HepG2 (cell line): Measurements from ENCODE around the gene KLRC4. TPM values are rescaled to one million over a fixed set of nuclear protein-coding genes. Genes with fewer than 3 reads are reported as not detected.

Experiments
- ASH2L ChIP-seq: fragments of 300-600, 200-600 bp; sonication (generic); IDR thresholded peaks from 2 replicates; pipeline ENCODE4 v1.7.0; 2017; ENCODE audit warnings: low read depth, mild to moderate bottlenecking, moderate library complexity, mixed read lengths, low read length; ENCODE audit not compliant: insufficient read length
- ATF1 ChIP-seq: IDR thresholded peaks from 2 replicates; pipeline ENCODE4 v1.6.1; 2016; ENCODE audit warnings: mild to moderate bottlenecking, control low read depth
- BRF2 ChIP-seq: sonication (generic); formaldehyde crosslinking; IDR thresholded peaks from 2 replicates; pipeline ENCODE4 v1.8.1; 2022; ENCODE audit warnings: mild to moderate bottlenecking, missing genetic modification reagents
- CBX2 ChIP-seq, 2 experiments: fragments of 200-600 bp in 1 of 2; sonication (generic); formaldehyde crosslinking in 1 of 2; IDR thresholded peaks; 2 replicates each; pipeline versions ENCODE4 v1.7.0 to v1.8.1; 2018 to 2022; ENCODE audit warnings: low read depth in 2 of 2, low read length in 1 of 2, mild to moderate bottlenecking in 1 of 2, missing genetic modification reagents in 1 of 2
- ESRRA ChIP-seq: sonication (generic); formaldehyde crosslinking; IDR thresholded peaks from 2 replicates; pipeline ENCODE4 v1.5.1; 2020; ENCODE audit warnings: mild to moderate bottlenecking, low read depth, missing genetic modification reagents
- FOSL2 ChIP-seq: sonication (generic); formaldehyde crosslinking; IDR thresholded peaks from 2 replicates; pipeline ENCODE4 v1.4.0; 2020; ENCODE audit warnings: missing genetic modification reagents
- GTF3A ChIP-seq: sonication (generic); formaldehyde crosslinking; conservative IDR thresholded peaks from 2 replicates; pipeline ENCODE4 v1.4.0; 2020; ENCODE audit warnings: mild to moderate bottlenecking, missing genetic modification reagents
- HNF1A ChIP-seq, 2 experiments: sonication (generic) in 1 of 2; formaldehyde crosslinking in 1 of 2; IDR thresholded peaks; 2 replicates each; pipeline versions ENCODE4 v1.4.0 to v1.6.1; 2016 to 2020; ENCODE audit warnings: borderline replicate concordance in 1 of 2, low read depth in 1 of 2, mild to moderate bottlenecking in 1 of 2, missing genetic modification reagents in 1 of 2
- KDM3A ChIP-seq: IDR thresholded peaks from 2 replicates; pipeline ENCODE4 v1.6.1; 2018; ENCODE audit warnings: low read depth, missing compliant biosample characterization
- MXD1 ChIP-seq: sonication (generic); formaldehyde crosslinking; IDR thresholded peaks from 2 replicates; pipeline ENCODE4 v1.4.0; 2020; ENCODE audit warnings: mild to moderate bottlenecking, missing genetic modification reagents
- PRPF4 ChIP-seq: fragments of 200-400 bp; formaldehyde crosslinking; IDR thresholded peaks from 2 replicates; pipeline ENCODE4 v1.6.1; 2016; ENCODE audit warnings: low read length, low read depth; ENCODE audit not compliant: poor library complexity, severe bottlenecking
- SAFB2 ChIP-seq: sonication (generic); formaldehyde crosslinking; IDR thresholded peaks from 2 replicates; pipeline ENCODE4 v1.5.1; 2020; ENCODE audit warnings: missing genetic modification reagents, low read depth, mild to moderate bottlenecking, borderline replicate concordance
- SNRNP70 ChIP-seq: fragments of 200-400 bp; formaldehyde crosslinking; IDR thresholded peaks from 2 replicates; pipeline ENCODE4 v1.6.1; 2017; ENCODE audit warnings: mild to moderate bottlenecking, low read depth, low read length, moderate library complexity
- ZNF205 ChIP-seq: IDR thresholded peaks from 2 replicates; pipeline ENCODE4 v1.6.1; 2018; ENCODE audit warnings: missing biosample characterization, missing genetic modification reagents
- ZNF207 ChIP-seq: fragments of 450-650 bp; IDR thresholded peaks from 2 replicates; pipeline ENCODE4 v1.6.1; 2016; ENCODE audit warnings: antibody characterized with exemption, borderline replicate concordance
- ZNF33B ChIP-seq: sonication (generic); formaldehyde crosslinking; IDR thresholded peaks from 2 replicates; pipeline ENCODE4 v1.5.1; 2020; ENCODE audit warnings: mild to moderate bottlenecking, missing genetic modification reagents
- ZNF430 ChIP-seq: sonication (generic); formaldehyde crosslinking; IDR thresholded peaks from 2 replicates; pipeline ENCODE4 v1.9.0; 2021; ENCODE audit warnings: mild to moderate bottlenecking, missing genetic modification reagents
- ZNF501 ChIP-seq: sonication (generic); formaldehyde crosslinking; IDR thresholded peaks from 2 replicates; pipeline ENCODE4 v1.5.1; 2020; ENCODE audit warnings: mild to moderate bottlenecking, moderate library complexity, missing genetic modification reagents
- ZNF772 ChIP-seq: sonication (generic); formaldehyde crosslinking; IDR thresholded peaks from 2 replicates; pipeline ENCODE4 v1.5.0; 2020; ENCODE audit warnings: mild to moderate bottlenecking, missing genetic modification reagents
- polyA plus RNA-seq, 8 experiments: library from polyadenylated mRNA; depleted of rRNA in 3 of 8; stranded (reverse) in 7 of 8; unstranded in 1 of 8; fragments of >200 nt; fragmentation: Illumina TruSeq in 4 of 8; extraction: Trizol in 4 of 8; gene quantifications; 2 replicates each; pipeline versions ENCODE4 v1.2.1 to v1.2.3, GENCODE V29; 2011 to 2016; ENCODE audit warnings: low read depth in 4 of 8, missing spikeins in 1 of 8, mixed read lengths in 1 of 8; ENCODE audit not compliant: insufficient read depth in 1 of 8
- total RNA-seq, 5 experiments: library from RNA; depleted of rRNA; stranded (reverse); fragments of >200 nt; fragmentation: Illumina TruSeq; extraction: Trizol; gene quantifications; 2 replicates each; pipeline ENCODE4 v1.2.3, GENCODE V29; 2016; ENCODE audit warnings: low read depth in 1 of 5
- TF ChIP-seq, protein P1 (sequence below): sonication (generic); formaldehyde crosslinking; IDR thresholded peaks from 2 replicates; pipeline ENCODE4 v1.4.0; 2020; ENCODE audit warnings: missing genetic modification reagents, borderline replicate concordance

The KLRC4 gene
- total and polyA plus RNA-seq, 2 of the 13 experiments (the other 11 are each of a cell fraction or from before 2014, with no cell fraction given) = 0.09 TPM; not detected in 1

- TF ChIP-seq HNF1A (IDR thresholded peaks at IDR 0.05; ENCODE audit: low read depth) = no peak
- TF ChIP-seq HNF1A (CRISPR knock-in tag; IDR thresholded peaks at IDR 0.05; ENCODE audit: borderline replicate concordance) = no peak
- no peak for TF ChIP-seq ZNF501 (CRISPR knock-in tag)
- TF ChIP-seq ZNF33B (CRISPR knock-in tag) = no peak
- TF ChIP-seq ZNF207 = no peak
- TF ChIP-seq KDM3A (CRISPR knock-in tag) = no peak
- TF ChIP-seq, protein P1, sequence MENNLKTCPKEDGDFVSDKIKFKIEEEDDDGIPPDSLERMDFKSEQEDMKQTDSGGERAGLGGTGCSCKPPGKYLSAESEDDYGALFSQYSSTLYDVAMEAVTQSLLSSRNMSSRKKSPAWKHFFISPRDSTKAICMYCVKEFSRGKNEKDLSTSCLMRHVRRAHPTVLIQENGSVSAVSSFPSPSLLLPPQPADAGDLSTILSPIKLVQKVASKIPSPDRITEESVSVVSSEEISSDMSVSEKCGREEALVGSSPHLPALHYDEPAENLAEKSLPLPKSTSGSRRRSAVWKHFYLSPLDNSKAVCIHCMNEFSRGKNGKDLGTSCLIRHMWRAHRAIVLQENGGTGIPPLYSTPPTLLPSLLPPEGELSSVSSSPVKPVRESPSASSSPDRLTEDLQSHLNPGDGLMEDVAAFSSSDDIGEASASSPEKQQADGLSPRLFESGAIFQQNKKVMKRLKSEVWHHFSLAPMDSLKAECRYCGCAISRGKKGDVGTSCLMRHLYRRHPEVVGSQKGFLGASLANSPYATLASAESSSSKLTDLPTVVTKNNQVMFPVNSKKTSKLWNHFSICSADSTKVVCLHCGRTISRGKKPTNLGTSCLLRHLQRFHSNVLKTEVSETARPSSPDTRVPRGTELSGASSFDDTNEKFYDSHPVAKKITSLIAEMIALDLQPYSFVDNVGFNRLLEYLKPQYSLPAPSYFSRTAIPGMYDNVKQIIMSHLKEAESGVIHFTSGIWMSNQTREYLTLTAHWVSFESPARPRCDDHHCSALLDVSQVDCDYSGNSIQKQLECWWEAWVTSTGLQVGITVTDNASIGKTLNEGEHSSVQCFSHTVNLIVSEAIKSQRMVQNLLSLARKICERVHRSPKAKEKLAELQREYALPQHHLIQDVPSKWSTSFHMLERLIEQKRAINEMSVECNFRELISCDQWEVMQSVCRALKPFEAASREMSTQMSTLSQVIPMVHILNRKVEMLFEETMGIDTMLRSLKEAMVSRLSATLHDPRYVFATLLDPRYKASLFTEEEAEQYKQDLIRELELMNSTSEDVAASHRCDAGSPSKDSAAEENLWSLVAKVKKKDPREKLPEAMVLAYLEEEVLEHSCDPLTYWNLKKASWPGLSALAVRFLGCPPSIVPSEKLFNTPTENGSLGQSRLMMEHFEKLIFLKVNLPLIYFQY = no peak
- no peak for TF ChIP-seq ATF1 (CRISPR knock-in tag)
- no peak for TF ChIP-seq ZNF430 (CRISPR knock-in tag)
- no peak for TF ChIP-seq ESRRA (CRISPR knock-in tag)
- TF ChIP-seq ASH2L = no peak
- TF ChIP-seq GTF3A = no peak
- no peak for TF ChIP-seq SAFB2 (CRISPR knock-in tag)
- TF ChIP-seq CBX2 (IDR thresholded peaks at IDR 0.05; ENCODE audit: low read depth, low read length) = no peak
- TF ChIP-seq CBX2 (CRISPR knock-in tag; IDR thresholded peaks at IDR 0.05; ENCODE audit: low read depth) = no peak
- no peak for TF ChIP-seq MXD1 (CRISPR knock-in tag)
- no peak for TF ChIP-seq ZNF205
- no peak for TF ChIP-seq BRF2 (CRISPR knock-in tag)
- no peak for TF ChIP-seq PRPF4
- TF ChIP-seq SNRNP70 = no peak
- TF ChIP-seq FOSL2 (CRISPR knock-in tag) = peak; percentile 55; the same call in 1 of the 2 replicates
- no peak for TF ChIP-seq ZNF772 (CRISPR knock-in tag)
Observed at GRCh38 chr12:10395390-10395998, 14.1 kb downstream of the KLRC4 start (continued).
